ENCODE measurements around the gene POLR2J.
"Not testable (repeated sequence)": the region's sequence is repeated elsewhere in the genome, so short reads cannot be mapped to it uniquely, and the experiment has no call there.

POLR2J gene

GRCh38 chr7:102478314-102479208 is at the start of gene POLR2J:
POLR2J (minus strand) TSS chr7:102478922; CDS start chr7:102478860, 62 bp downstream.
- peak; percentile 77 for DNase-seq

GRCh38 chr7:102527822-102528793 is 49.4 kb upstream of the POLR2J start:
- DNase-seq = not testable (repeated sequence)

GRCh38 chr7:102527182-102527581 is 48.5 kb upstream of the POLR2J start:
- not testable (repeated sequence) for DNase-seq

- not testable (repeated sequence) for DNase-seq
These were observed 46.1 kb upstream of the POLR2J start for GRCh38 chr7:102524803-102525202.

- not testable (repeated sequence) for DNase-seq
These were observed 42.1 kb upstream of the POLR2J start for GRCh38 chr7:102520797-102521196.

GRCh38 chr7:102517550-102518147 is 38.9 kb upstream of the POLR2J start, which contains the start of gene RASA4B:
RASA4B (minus strand) TSS chr7:102517777; CDS start chr7:102517710, 67 bp downstream.
- DNase-seq = peak; percentile 8

- DNase-seq = not testable (repeated sequence)
These were observed 38.2 kb upstream of the POLR2J start for GRCh38 chr7:102516951-102517350.

- not testable (repeated sequence) for DNase-seq
These were observed 37.2 kb upstream of the POLR2J start for GRCh38 chr7:102515889-102516288.

GRCh38 chr7:102514881-102515721 is 36.4 kb upstream of the POLR2J start:
- DNase-seq = not testable (repeated sequence)

GRCh38 chr7:102512642-102513221 is 34.0 kb upstream of the POLR2J start:
- DNase-seq = peak; percentile 90

GRCh38 chr7:102511860-102512522 is 33.3 kb upstream of the POLR2J start:
- not testable (repeated sequence) for DNase-seq

GRCh38 chr7:102510575-102510974 is 31.9 kb upstream of the POLR2J start:
- DNase-seq = not testable (repeated sequence)

GRCh38 chr7:102507410-102508088 is 28.8 kb upstream of the POLR2J start:
- not testable (repeated sequence) for DNase-seq

- DNase-seq = not testable (repeated sequence)
These were observed 26.8 kb upstream of the POLR2J start for GRCh38 chr7:102505298-102506185.

GRCh38 chr7:102503141-102503540 is 24.4 kb upstream of the POLR2J start:
- DNase-seq = not testable (repeated sequence)

GRCh38 chr7:102498321-102498720 is 19.6 kb upstream of the POLR2J start:
- not testable (repeated sequence) for DNase-seq

GRCh38 chr7:102497308-102497707 is 18.6 kb upstream of the POLR2J start:
- not testable (repeated sequence) for DNase-seq

GRCh38 chr7:102496861-102497260 is 18.1 kb upstream of the POLR2J start:
- DNase-seq = not testable (repeated sequence)
